Measurements from ENCODE around the gene TSPAN18. TPM values are rescaled to one million over a fixed set of nuclear protein-coding genes. Genes with fewer than 3 reads are reported as not detected.

The TSPAN18 gene
- total RNA-seq, 1 donor from 2014 or later: 5.2 TPM

GRCh38 chr11:44874284-44874683 lies 147.5 kb downstream of the TSPAN18 start:
- H3K36me3 ChIP-seq (ENCODE audit: control insufficient read depth, insufficient read depth, low read length): no peaks in the 10 kb centered on the region
- TF ChIP-seq CTCF (IDR thresholded peaks at IDR 0.05; ENCODE audit: insufficient read depth, low read length, poor library complexity, severe bottlenecking): no peak
- H3K4me3 ChIP-seq (ENCODE audit: low read depth, low read length): no peak overlapping the region
- H3K27me3 ChIP-seq (ENCODE audit: control insufficient read depth, insufficient read depth, low read length): peaks cover 25% of the 10 kb centered on the region
- DNase-seq (ENCODE audit: low read depth): no peak

- DNase-seq (ENCODE audit: low read depth): no peak
- no peak overlapping the region for H3K4me3 ChIP-seq (ENCODE audit: low read depth, low read length)
- H3K27me3 ChIP-seq (ENCODE audit: control insufficient read depth, insufficient read depth, low read length): peaks cover 32% of the 10 kb centered on the region
- no peak for TF ChIP-seq CTCF (IDR thresholded peaks at IDR 0.05; ENCODE audit: insufficient read depth, low read length, poor library complexity, severe bottlenecking)
- H3K36me3 ChIP-seq (ENCODE audit: control insufficient read depth, insufficient read depth, low read length): no peaks in the 10 kb centered on the region
Measured at GRCh38 chr11:44875037-44875436, 148.3 kb downstream of the TSPAN18 start.

- DNase-seq (ENCODE audit: low read depth): no peak
- Histone ChIP-seq H3K27me3 (ENCODE audit: control insufficient read depth, insufficient read depth, low read length) (peaks cover 38% of the 10 kb centered on the region), H3K36me3 (ENCODE audit: control insufficient read depth, insufficient read depth, low read length) (no peaks in the 10 kb centered on the region), H3K4me3 (ENCODE audit: low read depth, low read length) (no peak overlapping the region)
- no peak for TF ChIP-seq CTCF (IDR thresholded peaks at IDR 0.05; ENCODE audit: insufficient read depth, low read length, poor library complexity, severe bottlenecking)
Measured at GRCh38 chr11:44876194-44876723, 149.5 kb downstream of the TSPAN18 start.

- Histone ChIP-seq H3K36me3 (ENCODE audit: control insufficient read depth, insufficient read depth, low read length) (no peaks in the 10 kb centered on the region), H3K4me3 (ENCODE audit: low read depth, low read length) (no peak overlapping the region), H3K27me3 (ENCODE audit: control insufficient read depth, insufficient read depth, low read length) (peaks cover 43% of the 10 kb centered on the region)
- no peak for TF ChIP-seq CTCF (IDR thresholded peaks at IDR 0.05; ENCODE audit: insufficient read depth, low read length, poor library complexity, severe bottlenecking)
- DNase-seq (ENCODE audit: low read depth): no peak
Measured at GRCh38 chr11:44876906-44877305, 150.1 kb downstream of the TSPAN18 start.

GRCh38 chr11:44877571-44878497 lies 151.1 kb downstream of the TSPAN18 start:
- no peaks in the 10 kb centered on the region for H3K36me3 ChIP-seq (ENCODE audit: control insufficient read depth, insufficient read depth, low read length)
- H3K4me3 ChIP-seq (ENCODE audit: low read depth, low read length): no peak overlapping the region
- no peak for DNase-seq (ENCODE audit: low read depth)
- H3K27me3 ChIP-seq (ENCODE audit: control insufficient read depth, insufficient read depth, low read length): peaks cover 49% of the 10 kb centered on the region
- no peak for TF ChIP-seq CTCF (IDR thresholded peaks at IDR 0.05; ENCODE audit: insufficient read depth, low read length, poor library complexity, severe bottlenecking)

Data from kidney epithelial cell (primary cell).